WTC11 (cell line): ENCODE results near the gene ABHD13. TPM values are rescaled to one million over a fixed set of nuclear protein-coding genes. Genes with fewer than 3 reads are reported as not detected.
A peak's percentile ranks its signal among the peaks of the same experiment; 100 is the strongest.
"Not testable (repeated sequence)": the region's sequence is repeated elsewhere in the genome, so short reads cannot be mapped to it uniquely, and the experiment has no call there.

ENCODE experiments used
- ATAC-seq: fragments of 200-7000 bp; cut with Tn5 transposase; 2 replicates; pipeline ENCODE4 v1.10.0; 2021; ENCODE audit warnings: mild to moderate bottlenecking, moderate library complexity
- CTCF ChIA-PET: fragments of 300-600 bp; sonication (Branson Sonifier 250); formaldehyde crosslinking; loops from one replicate; lab custom pipeline; 2021; ENCODE audit warnings: antibody characterized with exemption; lab: Charles Lee
- POLR2A ChIA-PET: fragments of 350-600 bp; sonication (Branson Sonifier 250); formaldehyde crosslinking; loops from one replicate; lab custom pipeline; 2021; ENCODE audit warnings: antibody characterized with exemption; lab: Charles Lee
- DNase-seq: peaks from one replicate; pipeline ENCODE4 v3.0.0; 2021; ENCODE audit warnings: low spot score
- H3K27ac Mint-ChIP-seq: 2 replicates; pipeline ENCODE4 v1.8.0; 2021; ENCODE audit warnings: mixed read lengths
- H3K27me3 Mint-ChIP-seq: 2 replicates; pipeline ENCODE4 v1.8.0; 2021; ENCODE audit warnings: low read depth, mild to moderate bottlenecking, moderate library complexity, mixed read lengths
- H3K36me3 Mint-ChIP-seq: 2 replicates; pipeline ENCODE4 v1.8.0; 2021; ENCODE audit warnings: mixed read lengths
- H3K4me1 Mint-ChIP-seq: 2 replicates; pipeline ENCODE4 v1.8.0; 2022; ENCODE audit warnings: mixed read lengths
- H3K4me3 Mint-ChIP-seq: 2 replicates; pipeline ENCODE4 v1.8.0; 2021; ENCODE audit warnings: mild to moderate bottlenecking, moderate library complexity, mixed read lengths
- H3K9me3 Mint-ChIP-seq: 2 replicates; pipeline ENCODE4 v1.8.0; 2021; ENCODE audit warnings: mixed read lengths
- CREB1 ChIP-seq: sonication (generic); formaldehyde crosslinking; IDR thresholded peaks from 2 replicates; pipeline ENCODE4 v1.8.0; 2023; ENCODE audit warnings: mild to moderate bottlenecking, missing genetic modification reagents
- CREM ChIP-seq: sonication (generic); formaldehyde crosslinking; IDR thresholded peaks from 2 replicates; pipeline ENCODE4 v1.8.1; 2022; ENCODE audit warnings: mild to moderate bottlenecking, missing genetic modification reagents, moderate library complexity
- ETV6 ChIP-seq: sonication (generic); formaldehyde crosslinking; IDR thresholded peaks from 2 replicates; pipeline ENCODE4 v1.8.1; 2022; ENCODE audit warnings: mild to moderate bottlenecking, missing genetic modification reagents
- FOXK1 ChIP-seq: sonication (generic); formaldehyde crosslinking; IDR thresholded peaks from 2 replicates; pipeline ENCODE4 v1.8.0; 2022; ENCODE audit warnings: mild to moderate bottlenecking, moderate library complexity, missing genetic modification reagents
- FOXP1 ChIP-seq: sonication (generic); formaldehyde crosslinking; IDR thresholded peaks from 2 replicates; pipeline ENCODE4 v1.8.0; 2022; ENCODE audit warnings: missing genetic modification reagents, mild to moderate bottlenecking, moderate library complexity, borderline replicate concordance
- SP1 ChIP-seq: sonication (generic); formaldehyde crosslinking; conservative IDR thresholded peaks from 2 replicates; pipeline ENCODE4 v1.8.1; 2022; ENCODE audit warnings: missing genetic modification reagents
- ZNF317 ChIP-seq: sonication (generic); formaldehyde crosslinking; IDR thresholded peaks from 2 replicates; pipeline ENCODE4 v1.8.1; 2023; ENCODE audit warnings: low read depth, mild to moderate bottlenecking, moderate library complexity, missing genetic modification reagents, borderline replicate concordance
- total RNA-seq: library from RNA; stranded (reverse); gene quantifications from 3 replicates; pipeline ENCODE4 v1.2.3, GENCODE V29; 2021
- TF ChIP-seq, protein P1 (sequence below): fragments of 250-450 bp; sonication (Bioruptor Pico); IDR thresholded peaks from 2 replicates; pipeline ENCODE4 v1.9.0; 2021; ENCODE audit warnings: mild to moderate bottlenecking
- TF ChIP-seq, protein P2 (sequence below): sonication (generic); formaldehyde crosslinking; IDR thresholded peaks from 2 replicates; pipeline ENCODE4 v1.8.1; 2023; ENCODE audit warnings: mild to moderate bottlenecking, missing genetic modification reagents, moderate library complexity
- TF ChIP-seq, protein P3 (sequence below): sonication (generic); formaldehyde crosslinking; IDR thresholded peaks from 2 replicates; pipeline ENCODE4 v1.8.0; 2022; ENCODE audit warnings: mild to moderate bottlenecking, missing genetic modification reagents
- TF ChIP-seq, protein P4 (sequence below): fragments of 250-450 bp; sonication (Bioruptor Pico); IDR thresholded peaks from 2 replicates; pipeline ENCODE4 v1.9.0; 2021; ENCODE audit warnings: moderate library complexity, mild to moderate bottlenecking, inconsistent platforms, borderline replicate concordance
- TF ChIP-seq, protein P5 (sequence below): sonication (generic); formaldehyde crosslinking; IDR thresholded peaks from 2 replicates; pipeline ENCODE4 v1.8.1; 2023; ENCODE audit warnings: mild to moderate bottlenecking, missing genetic modification reagents

ABHD13 gene
- total RNA-seq, 1 experiment from 2014 or later, result 5.4 TPM

DNA sequence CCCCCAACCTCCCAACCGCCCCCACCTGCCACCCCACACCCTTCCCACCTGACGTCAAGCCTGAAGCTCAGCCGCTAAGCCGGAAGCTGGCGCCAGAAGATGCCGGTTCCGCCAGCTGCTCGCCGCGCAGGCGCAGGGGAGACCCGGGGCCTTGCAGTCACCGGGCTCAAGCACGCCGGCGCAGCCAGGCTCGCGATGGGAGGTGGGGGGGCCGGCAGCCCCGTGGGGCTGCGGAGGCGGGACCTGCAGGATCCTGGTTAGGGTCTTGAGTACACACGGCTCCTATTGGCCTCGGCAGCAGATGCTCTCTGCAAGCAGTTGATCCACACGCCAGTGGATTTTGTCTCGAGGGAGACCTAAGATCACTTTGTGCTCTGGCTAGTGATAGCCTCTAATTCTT lies 2.8 kb upstream of the ABHD13 start, which contains the start of gene LIG4:
TSS of gene LIG4 (minus strand) at position 101 of the 400 bp plus-strand sequence. CDS start 4,268 bp downstream, outside the sequence.
- Mint-ChIP-seq H3K4me3 (peak within 1 kb of the TSS; percentile 88), H3K4me1 (peaks cover 24% of the 10 kb centered on the region), H3K9me3 (no peaks in the 10 kb centered on the region), H3K27ac (peak within 1 kb of the TSS; percentile 72; the same call in 1 of the 2 replicates), H3K36me3 (peaks cover 5% of the 10 kb centered on the region), H3K27me3 (no peaks in the 10 kb centered on the region)
- DNase-seq (peak; percentile 94), ATAC-seq (peak; percentile 81)
- ChIA-PET POLR2A (no interaction called here), CTCF (interaction anchor here (0.6 kb wide), 1 partner anchor 35 kb away, joined by 4 read pairs; no protein-coding TSS in a partner anchor)
- TF ChIP-seq FOXP1 (CRISPR knock-in tag), result 0 out of 2 replicates have a peak, but pooled peaks have one; percentile 23
- TF ChIP-seq FOXK1 (CRISPR knock-in tag), result peak; percentile 54; the same call in 1 of the 2 replicates
- TF ChIP-seq, protein P1, sequence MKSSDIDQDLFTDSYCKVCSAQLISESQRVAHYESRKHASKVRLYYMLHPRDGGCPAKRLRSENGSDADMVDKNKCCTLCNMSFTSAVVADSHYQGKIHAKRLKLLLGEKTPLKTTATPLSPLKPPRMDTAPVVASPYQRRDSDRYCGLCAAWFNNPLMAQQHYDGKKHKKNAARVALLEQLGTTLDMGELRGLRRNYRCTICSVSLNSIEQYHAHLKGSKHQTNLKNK (CRISPR knock-in tag), result no peak
- TF ChIP-seq, protein P2, sequence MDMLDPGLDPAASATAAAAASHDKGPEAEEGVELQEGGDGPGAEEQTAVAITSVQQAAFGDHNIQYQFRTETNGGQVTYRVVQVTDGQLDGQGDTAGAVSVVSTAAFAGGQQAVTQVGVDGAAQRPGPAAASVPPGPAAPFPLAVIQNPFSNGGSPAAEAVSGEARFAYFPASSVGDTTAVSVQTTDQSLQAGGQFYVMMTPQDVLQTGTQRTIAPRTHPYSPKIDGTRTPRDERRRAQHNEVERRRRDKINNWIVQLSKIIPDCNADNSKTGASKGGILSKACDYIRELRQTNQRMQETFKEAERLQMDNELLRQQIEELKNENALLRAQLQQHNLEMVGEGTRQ (CRISPR knock-in tag), result 0 out of 2 replicates have a peak, but pooled peaks have one; percentile 28
- TF ChIP-seq, protein P3, sequence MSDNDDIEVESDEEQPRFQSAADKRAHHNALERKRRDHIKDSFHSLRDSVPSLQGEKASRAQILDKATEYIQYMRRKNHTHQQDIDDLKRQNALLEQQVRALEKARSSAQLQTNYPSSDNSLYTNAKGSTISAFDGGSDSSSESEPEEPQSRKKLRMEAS (CRISPR knock-in tag), result peak; percentile 40; the same call in 1 of the 2 replicates
- peak; percentile 36; the same call in 1 of the 2 replicates for TF ChIP-seq SP1 (CRISPR knock-in tag)
- 0 out of 2 replicates have a peak, but pooled peaks have one; percentile 50 for TF ChIP-seq CREM (CRISPR knock-in tag)
- TF ChIP-seq, protein P4, sequence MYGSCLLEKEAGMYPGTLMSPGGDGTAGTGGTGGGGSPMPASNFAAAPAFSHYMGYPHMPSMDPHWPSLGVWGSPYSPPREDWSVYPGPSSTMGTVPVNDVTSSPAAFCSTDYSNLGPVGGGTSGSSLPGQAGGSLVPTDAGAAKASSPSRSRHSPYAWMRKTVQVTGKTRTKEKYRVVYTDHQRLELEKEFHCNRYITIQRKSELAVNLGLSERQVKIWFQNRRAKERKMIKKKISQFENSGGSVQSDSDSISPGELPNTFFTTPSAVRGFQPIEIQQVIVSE (CRISPR knock-in tag), result no peak

DNA sequence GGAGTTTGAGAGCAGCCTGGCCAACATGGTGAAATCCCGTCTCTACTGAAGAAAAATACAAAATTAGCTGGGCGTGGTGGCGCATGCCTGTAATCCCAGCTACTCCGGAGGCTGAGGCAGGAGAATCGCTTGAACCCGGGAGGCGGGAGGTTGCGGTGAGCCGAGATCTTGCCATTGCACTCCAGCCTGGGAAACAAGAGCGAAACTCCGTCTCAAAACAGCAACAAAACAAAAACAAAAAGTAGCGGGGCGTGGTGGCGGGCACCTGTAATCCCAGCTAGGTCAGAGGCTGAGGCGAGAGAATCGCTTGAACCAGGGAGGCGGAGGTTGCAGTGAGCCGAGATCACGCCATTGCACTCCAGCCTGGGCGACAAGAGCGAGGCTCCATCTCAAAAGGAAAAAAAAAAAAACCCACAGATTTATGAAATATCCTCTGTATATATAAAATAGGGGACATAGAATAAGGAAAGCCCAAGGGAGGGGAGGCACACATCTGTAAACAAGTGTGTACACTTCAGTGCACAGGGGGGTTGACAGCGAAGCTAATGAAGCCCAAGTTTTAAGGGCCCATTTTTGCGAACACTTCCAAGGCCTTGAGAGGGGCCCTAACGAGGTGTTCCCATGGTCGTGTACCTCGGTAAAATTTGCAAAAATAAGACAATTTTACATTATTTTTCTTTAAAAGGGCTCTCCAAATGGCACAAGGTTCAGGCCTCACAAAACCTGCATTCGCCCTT lies 717 bp upstream of the ABHD13 start:
- H3K9me3 Mint-ChIP-seq, ATAC-seq, H3K36me3 Mint-ChIP-seq, POLR2A ChIA-PET, H3K27me3 Mint-ChIP-seq, CTCF ChIA-PET: not testable (repeated sequence)
- Mint-ChIP-seq H3K4me3 (peak overlapping the region; percentile 88), H3K4me1 (peaks cover 24% of the 10 kb centered on the region), H3K27ac (peak overlapping the region; percentile 74; the same call in 1 of the 2 replicates)
- DNase-seq, result peak; percentile 6

DNA sequence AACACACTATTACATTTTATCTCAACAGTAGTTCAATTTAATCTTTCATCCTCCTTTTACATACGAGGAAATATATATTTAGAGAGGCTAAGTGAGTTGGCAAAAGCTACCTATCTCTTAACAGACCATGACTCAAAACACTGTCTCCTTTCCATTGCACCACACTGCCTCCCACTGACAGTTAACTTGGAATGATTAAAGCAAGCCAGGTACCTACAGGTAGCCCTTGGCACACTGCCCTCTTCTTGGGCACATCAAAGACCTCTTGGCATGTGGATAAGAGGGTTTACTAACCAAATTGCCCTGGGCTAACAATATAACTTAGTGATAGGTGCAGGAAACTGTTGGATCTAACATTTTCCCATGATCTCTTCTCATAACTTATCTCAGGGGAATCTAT lies 1.8 kb downstream of the ABHD13 start:
- Mint-ChIP-seq H3K36me3 (no peaks in the 10 kb centered on the region), H3K27me3 (no peaks in the 10 kb centered on the region), H3K4me1 (peaks cover 18% of the 10 kb centered on the region), H3K4me3 (peak overlapping the region; percentile 88), H3K9me3 (no peaks in the 10 kb centered on the region), H3K27ac (no peak overlapping the region)
- POLR2A ChIA-PET, result no interaction called here
- TF ChIP-seq ETV6 (no peak), CREB1 (no peak), ZNF317 (CRISPR knock-in tag) (no peak)
- TF ChIP-seq, protein P3 (CRISPR knock-in tag), result no peak
- TF ChIP-seq, protein P5, sequence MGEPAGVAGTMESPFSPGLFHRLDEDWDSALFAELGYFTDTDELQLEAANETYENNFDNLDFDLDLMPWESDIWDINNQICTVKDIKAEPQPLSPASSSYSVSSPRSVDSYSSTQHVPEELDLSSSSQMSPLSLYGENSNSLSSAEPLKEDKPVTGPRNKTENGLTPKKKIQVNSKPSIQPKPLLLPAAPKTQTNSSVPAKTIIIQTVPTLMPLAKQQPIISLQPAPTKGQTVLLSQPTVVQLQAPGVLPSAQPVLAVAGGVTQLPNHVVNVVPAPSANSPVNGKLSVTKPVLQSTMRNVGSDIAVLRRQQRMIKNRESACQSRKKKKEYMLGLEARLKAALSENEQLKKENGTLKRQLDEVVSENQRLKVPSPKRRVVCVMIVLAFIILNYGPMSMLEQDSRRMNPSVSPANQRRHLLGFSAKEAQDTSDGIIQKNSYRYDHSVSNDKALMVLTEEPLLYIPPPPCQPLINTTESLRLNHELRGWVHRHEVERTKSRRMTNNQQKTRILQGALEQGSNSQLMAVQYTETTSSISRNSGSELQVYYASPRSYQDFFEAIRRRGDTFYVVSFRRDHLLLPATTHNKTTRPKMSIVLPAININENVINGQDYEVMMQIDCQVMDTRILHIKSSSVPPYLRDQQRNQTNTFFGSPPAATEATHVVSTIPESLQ (CRISPR knock-in tag), result no peak
- CTCF ChIA-PET, result no interaction called here
- ATAC-seq (no peak), DNase-seq (no peak)
